A549 (cell line): Measurements from ENCODE around the gene TSHZ2.

Source experiments
- CBX8 ChIP-seq: fragments of 200-600 bp; sonication (generic); IDR thresholded peaks from 2 replicates; pipeline ENCODE4 v1.6.1; 2016
- CTCF ChIP-seq: fragments of >200 bp; sonication (Bioruptor Twin); formaldehyde crosslinking; IDR thresholded peaks from 3 replicates; pipeline ENCODE4 v1.5.1; 2016
- HDAC2 ChIP-seq: fragments of 200-600 bp; sonication (generic); IDR thresholded peaks from 2 replicates; pipeline ENCODE4 v1.6.1; 2016
- KDM1A ChIP-seq: fragments of 200-600 bp; sonication (generic); IDR thresholded peaks from 2 replicates; pipeline ENCODE4 v1.6.1; 2016; ENCODE audit warnings: low read depth, mild to moderate bottlenecking
- TF ChIP-seq, protein P1 (sequence below): IDR thresholded peaks from 2 replicates; pipeline ENCODE4 v1.6.1; 2012
- TF ChIP-seq, protein P2 (sequence below): fragments of 200-600 bp; sonication (generic); IDR thresholded peaks from 2 replicates; pipeline ENCODE4 v1.6.1; 2016; ENCODE audit warnings: antibody characterized with exemption, mild to moderate bottlenecking, moderate library complexity

GRCh38 chr20:53069132-53069531 lies 97.0 kb downstream of the TSHZ2 start:
- TF ChIP-seq CTCF (no peak), HDAC2 (no peak), KDM1A (no peak), CBX8 (no peak)
- TF ChIP-seq, protein P1, sequence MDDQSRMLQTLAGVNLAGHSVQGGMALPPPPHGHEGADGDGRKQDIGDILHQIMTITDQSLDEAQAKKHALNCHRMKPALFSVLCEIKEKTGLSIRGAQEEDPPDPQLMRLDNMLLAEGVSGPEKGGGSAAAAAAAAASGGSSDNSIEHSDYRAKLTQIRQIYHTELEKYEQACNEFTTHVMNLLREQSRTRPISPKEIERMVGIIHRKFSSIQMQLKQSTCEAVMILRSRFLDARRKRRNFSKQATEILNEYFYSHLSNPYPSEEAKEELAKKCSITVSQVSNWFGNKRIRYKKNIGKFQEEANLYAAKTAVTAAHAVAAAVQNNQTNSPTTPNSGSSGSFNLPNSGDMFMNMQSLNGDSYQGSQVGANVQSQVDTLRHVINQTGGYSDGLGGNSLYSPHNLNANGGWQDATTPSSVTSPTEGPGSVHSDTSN: no peak
- TF ChIP-seq, protein P2, sequence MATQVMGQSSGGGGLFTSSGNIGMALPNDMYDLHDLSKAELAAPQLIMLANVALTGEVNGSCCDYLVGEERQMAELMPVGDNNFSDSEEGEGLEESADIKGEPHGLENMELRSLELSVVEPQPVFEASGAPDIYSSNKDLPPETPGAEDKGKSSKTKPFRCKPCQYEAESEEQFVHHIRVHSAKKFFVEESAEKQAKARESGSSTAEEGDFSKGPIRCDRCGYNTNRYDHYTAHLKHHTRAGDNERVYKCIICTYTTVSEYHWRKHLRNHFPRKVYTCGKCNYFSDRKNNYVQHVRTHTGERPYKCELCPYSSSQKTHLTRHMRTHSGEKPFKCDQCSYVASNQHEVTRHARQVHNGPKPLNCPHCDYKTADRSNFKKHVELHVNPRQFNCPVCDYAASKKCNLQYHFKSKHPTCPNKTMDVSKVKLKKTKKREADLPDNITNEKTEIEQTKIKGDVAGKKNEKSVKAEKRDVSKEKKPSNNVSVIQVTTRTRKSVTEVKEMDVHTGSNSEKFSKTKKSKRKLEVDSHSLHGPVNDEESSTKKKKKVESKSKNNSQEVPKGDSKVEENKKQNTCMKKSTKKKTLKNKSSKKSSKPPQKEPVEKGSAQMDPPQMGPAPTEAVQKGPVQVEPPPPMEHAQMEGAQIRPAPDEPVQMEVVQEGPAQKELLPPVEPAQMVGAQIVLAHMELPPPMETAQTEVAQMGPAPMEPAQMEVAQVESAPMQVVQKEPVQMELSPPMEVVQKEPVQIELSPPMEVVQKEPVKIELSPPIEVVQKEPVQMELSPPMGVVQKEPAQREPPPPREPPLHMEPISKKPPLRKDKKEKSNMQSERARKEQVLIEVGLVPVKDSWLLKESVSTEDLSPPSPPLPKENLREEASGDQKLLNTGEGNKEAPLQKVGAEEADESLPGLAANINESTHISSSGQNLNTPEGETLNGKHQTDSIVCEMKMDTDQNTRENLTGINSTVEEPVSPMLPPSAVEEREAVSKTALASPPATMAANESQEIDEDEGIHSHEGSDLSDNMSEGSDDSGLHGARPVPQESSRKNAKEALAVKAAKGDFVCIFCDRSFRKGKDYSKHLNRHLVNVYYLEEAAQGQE: no peak
